Stimulated activated CD4-positive, alpha-beta T cell treated with anti-CD3 and anti-CD28 coated beads, Interleukin-2, amount 100 ng/mL, for 4 hours (primary cell): ENCODE measurements around the gene TCF4.

ENCODE experiments used
- DNase-seq: peaks from one replicate; pipeline ENCODE4 v3.0.0-alpha.2; 2020; ENCODE audit warnings: low read depth

TCF4 gene

GRCh38 chr18:55588111-55588869 lies at the start of gene TCF4:
Gene TCF4 (minus strand): TSS chr18:55588192. CDS start chr18:55587116, 1,076 bp downstream.
- no peak for DNase-seq

GRCh38 chr18:55637204-55637603 lies 49.2 kb upstream of the TCF4 start:
- DNase-seq = no peak

GRCh38 chr18:55635439-55635838 lies 47.4 kb upstream of the TCF4 start:
- DNase-seq = no peak

GRCh38 chr18:55634545-55634944 lies 46.6 kb upstream of the TCF4 start:
- no peak for DNase-seq

GRCh38 chr18:55633032-55633431 lies 45.0 kb upstream of the TCF4 start:
- DNase-seq = no peak

- DNase-seq = no peak
These were observed 41.1 kb upstream of the TCF4 start for GRCh38 chr18:55629133-55629532.

- no peak for DNase-seq
These were observed 39.0 kb upstream of the TCF4 start for GRCh38 chr18:55627007-55627406.

- DNase-seq = no peak
These were observed 37.9 kb upstream of the TCF4 start for GRCh38 chr18:55625901-55626300.

- no peak for DNase-seq
These were observed 35.6 kb upstream of the TCF4 start for GRCh38 chr18:55623626-55624025.

GRCh38 chr18:55610506-55610905 lies 22.5 kb upstream of the TCF4 start:
- DNase-seq = no peak

- DNase-seq = no peak
These were observed 21.3 kb upstream of the TCF4 start for GRCh38 chr18:55609160-55609825.

GRCh38 chr18:55608497-55608896 lies 20.5 kb upstream of the TCF4 start:
- DNase-seq = no peak

- DNase-seq = no peak
These were observed 19.8 kb upstream of the TCF4 start for GRCh38 chr18:55607773-55608172.

- DNase-seq = no peak
These were observed 17.8 kb upstream of the TCF4 start for GRCh38 chr18:55605733-55606338.

GRCh38 chr18:55603775-55604174 lies 15.8 kb upstream of the TCF4 start:
- DNase-seq = no peak

- DNase-seq = no peak
These were observed 5.9 kb upstream of the TCF4 start for GRCh38 chr18:55593888-55594287.

- no peak for DNase-seq
These were observed 4.6 kb upstream of the TCF4 start for GRCh38 chr18:55592572-55592971.

GRCh38 chr18:55592106-55592505 lies 4.1 kb upstream of the TCF4 start:
- no peak for DNase-seq

GRCh38 chr18:55589625-55590291 lies 1.8 kb upstream of the TCF4 start:
- peak; percentile 57 for DNase-seq

GRCh38 chr18:55588870-55589595 lies 1.0 kb upstream of the TCF4 start:
- DNase-seq = no peak

- no peak for DNase-seq
These were observed 428 bp downstream of the TCF4 start for GRCh38 chr18:55587418-55588110.
